UCSD-AML1 (cell line): Measurements from ENCODE around the gene GABPA.

Experiments used
- DNase-seq: peaks from one replicate; lab custom pipeline; 2025; ENCODE audit not compliant: unreplicated experiment; lab: John Stamatoyannopoulos, UW

Gene GABPA

GRCh38 chr21:25807191-25807590 is 72.4 kb downstream of the GABPA start:
- DNase-seq: no peak

- no peak for DNase-seq
These were observed 74.2 kb downstream of the GABPA start for GRCh38 chr21:25809013-25809412.

- no peak for DNase-seq
These were observed 76.4 kb downstream of the GABPA start for GRCh38 chr21:25811186-25811585.

- DNase-seq: no peak
These were observed 79.1 kb downstream of the GABPA start for GRCh38 chr21:25813917-25814316.

- no peak for DNase-seq
These were observed 83.3 kb downstream of the GABPA start for GRCh38 chr21:25818121-25818520.

GRCh38 chr21:25818551-25818950 is 83.8 kb downstream of the GABPA start:
- no peak for DNase-seq
